Ishikawa (cell line): ENCODE data around the gene ARNT2.

Experiments used
- CEBPB ChIP-seq: IDR thresholded peaks from 2 replicates; pipeline ENCODE4 v1.6.1; 2012
- CREB1 ChIP-seq: IDR thresholded peaks from 2 replicates; pipeline ENCODE4 v1.6.1; 2012; ENCODE audit warnings: low read depth
- EGR1 ChIP-seq: IDR thresholded peaks from 2 replicates; pipeline ENCODE4 v1.6.1; 2012
- EP300 ChIP-seq: IDR thresholded peaks from 2 replicates; pipeline ENCODE4 v1.6.1; 2012; ENCODE audit warnings: borderline replicate concordance
- FOXM1 ChIP-seq: IDR thresholded peaks from 2 replicates; pipeline ENCODE4 v1.6.1; 2012; ENCODE audit warnings: low read depth, borderline replicate concordance
- MAX ChIP-seq: IDR thresholded peaks from 2 replicates; pipeline ENCODE4 v1.6.1; 2012
- NFIC ChIP-seq: IDR thresholded peaks from 2 replicates; pipeline ENCODE4 v1.6.1; 2012
- RAD21 ChIP-seq: IDR thresholded peaks from 2 replicates; pipeline ENCODE4 v1.6.1; 2012; ENCODE audit warnings: low read depth
- REST ChIP-seq: IDR thresholded peaks from 2 replicates; pipeline ENCODE4 v1.6.1; 2012; ENCODE audit warnings: low read depth, mild to moderate bottlenecking
- TAF1 ChIP-seq: IDR thresholded peaks from 2 replicates; pipeline ENCODE4 v1.6.1; 2012; ENCODE audit warnings: low read depth, mild to moderate bottlenecking
- TCF12 ChIP-seq: IDR thresholded peaks from 2 replicates; pipeline ENCODE4 v1.6.1; 2012; ENCODE audit warnings: low read depth
- TEAD4 ChIP-seq: IDR thresholded peaks from 2 replicates; pipeline ENCODE4 v1.6.1; 2012
- USF1 ChIP-seq: IDR thresholded peaks from 2 replicates; pipeline ENCODE4 v1.6.1; 2012
- YY1 ChIP-seq: IDR thresholded peaks from 2 replicates; pipeline ENCODE4 v1.6.1; 2012; ENCODE audit warnings: low read depth
- ZBTB7A ChIP-seq: IDR thresholded peaks from 2 replicates; pipeline ENCODE4 v1.6.1; 2012; ENCODE audit warnings: low read depth

The ARNT2 gene

GRCh38 chr15:80497221-80497620 lies 93.0 kb downstream of the ARNT2 start:
- TF ChIP-seq USF1 (no peak), ZBTB7A (no peak), FOXM1 (no peak), REST (no peak), TEAD4 (no peak), CREB1 (no peak), MAX (no peak)

- TF ChIP-seq TEAD4 (no peak), NFIC (no peak), USF1 (no peak), YY1 (no peak), CREB1 (no peak), TAF1 (no peak)
These were observed 94.5 kb downstream of the ARNT2 start for GRCh38 chr15:80498652-80499051.

- no peak for TF ChIP-seq USF1
- TF ChIP-seq EGR1: no peak
- no peak for TF ChIP-seq YY1
- no peak for TF ChIP-seq EP300
- TF ChIP-seq TEAD4: no peak
- no peak for TF ChIP-seq CREB1
- no peak for TF ChIP-seq REST
- no peak for TF ChIP-seq ZBTB7A
- no peak for TF ChIP-seq TAF1
- no peak for TF ChIP-seq MAX
- no peak for TF ChIP-seq RAD21
- TF ChIP-seq NFIC: no peak
- no peak for TF ChIP-seq TCF12
- no peak for TF ChIP-seq FOXM1
- TF ChIP-seq CEBPB: no peak
These were observed 95.8 kb downstream of the ARNT2 start for GRCh38 chr15:80500021-80500420.

- TF ChIP-seq NFIC: no peak
- no peak for TF ChIP-seq EP300
- no peak for TF ChIP-seq TCF12
- no peak for TF ChIP-seq FOXM1
- no peak for TF ChIP-seq CEBPB
- no peak for TF ChIP-seq YY1
- no peak for TF ChIP-seq MAX
- no peak for TF ChIP-seq REST
- no peak for TF ChIP-seq TEAD4
- TF ChIP-seq ZBTB7A: no peak
- TF ChIP-seq TAF1: no peak
- no peak for TF ChIP-seq RAD21
- no peak for TF ChIP-seq EGR1
- no peak for TF ChIP-seq CREB1
These were observed 97.3 kb downstream of the ARNT2 start for GRCh38 chr15:80501476-80501875.

- TF ChIP-seq NFIC (no peak), CEBPB (no peak), TCF12 (no peak), YY1 (no peak), EP300 (no peak)
These were observed 98.6 kb downstream of the ARNT2 start for GRCh38 chr15:80502782-80503181.
